NCI-H187 (cell line): ENCODE measurements around the gene ACSF3.

ENCODE experiments used
- DNase-seq, 2 experiments: peaks; one replicate each; lab custom pipeline; 2025; lab: John Stamatoyannopoulos, UW

The ACSF3 gene

GRCh38 chr16:89112377-89113151, 18.9 kb downstream of the ACSF3 start:
- no peak for DNase-seq

DNA sequence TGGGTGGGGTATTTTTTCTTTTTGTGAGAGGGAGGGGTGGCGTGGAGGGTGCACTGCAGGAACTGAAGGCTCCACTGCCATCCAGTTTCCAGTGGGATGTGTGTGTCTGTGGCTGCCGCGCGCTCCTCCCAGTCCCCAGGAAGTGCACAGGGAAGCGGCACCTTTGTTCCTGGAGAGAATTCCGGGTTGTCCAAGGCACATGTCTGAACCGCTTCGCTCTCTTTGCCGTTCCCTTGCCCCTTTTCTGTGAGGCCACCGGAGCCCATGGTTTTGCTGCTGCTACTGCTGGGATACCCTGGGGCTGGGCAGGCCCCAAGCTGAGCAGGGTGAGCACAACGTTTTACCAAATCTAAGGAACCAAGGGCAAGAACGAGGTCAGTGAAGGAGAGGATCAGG, 19.5 kb downstream of the ACSF3 start:
- DNase-seq: no peak

GRCh38 chr16:89113661-89114060, 20.0 kb downstream of the ACSF3 start:
- DNase-seq: no peak

DNA sequence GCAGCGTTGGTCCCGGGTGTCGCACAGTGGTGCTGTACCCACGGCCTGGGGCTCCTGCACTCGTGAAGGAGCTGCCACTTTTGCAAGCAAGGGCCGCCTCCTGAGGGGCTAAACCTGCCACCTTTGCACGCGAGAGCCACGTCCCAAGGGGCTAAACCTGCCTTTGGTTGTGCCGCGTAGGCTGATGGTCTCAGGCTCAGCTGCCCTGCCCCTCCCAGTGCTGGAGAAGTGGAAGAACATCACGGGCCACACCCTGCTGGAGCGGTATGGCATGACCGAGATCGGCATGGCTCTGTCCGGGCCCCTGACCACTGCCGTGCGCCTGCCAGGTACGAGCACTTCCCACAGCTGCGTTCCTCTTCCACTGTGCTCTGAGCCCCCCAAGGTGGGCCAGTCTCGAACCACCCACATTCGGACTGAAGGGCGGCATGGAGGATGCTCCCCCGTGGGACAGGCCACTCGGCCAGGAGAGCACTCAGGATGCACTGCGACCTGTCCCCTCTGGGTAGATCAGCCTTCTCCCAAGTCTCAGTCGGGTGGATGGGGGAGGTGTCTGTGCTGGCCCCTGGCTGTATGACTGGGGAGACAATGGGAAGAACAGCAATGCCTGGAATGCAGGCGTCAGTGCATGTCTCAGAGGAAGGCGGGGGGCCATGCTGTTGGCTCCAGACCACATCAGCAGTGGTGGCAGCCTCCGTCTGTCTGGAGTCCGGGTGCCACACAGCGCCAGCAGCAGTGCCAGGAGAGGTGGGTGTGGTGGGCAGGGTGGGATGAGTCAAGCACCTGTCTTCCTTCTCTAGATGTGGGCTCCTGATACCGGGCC, 20.7 kb downstream of the ACSF3 start:
- no peak for DNase-seq

DNA sequence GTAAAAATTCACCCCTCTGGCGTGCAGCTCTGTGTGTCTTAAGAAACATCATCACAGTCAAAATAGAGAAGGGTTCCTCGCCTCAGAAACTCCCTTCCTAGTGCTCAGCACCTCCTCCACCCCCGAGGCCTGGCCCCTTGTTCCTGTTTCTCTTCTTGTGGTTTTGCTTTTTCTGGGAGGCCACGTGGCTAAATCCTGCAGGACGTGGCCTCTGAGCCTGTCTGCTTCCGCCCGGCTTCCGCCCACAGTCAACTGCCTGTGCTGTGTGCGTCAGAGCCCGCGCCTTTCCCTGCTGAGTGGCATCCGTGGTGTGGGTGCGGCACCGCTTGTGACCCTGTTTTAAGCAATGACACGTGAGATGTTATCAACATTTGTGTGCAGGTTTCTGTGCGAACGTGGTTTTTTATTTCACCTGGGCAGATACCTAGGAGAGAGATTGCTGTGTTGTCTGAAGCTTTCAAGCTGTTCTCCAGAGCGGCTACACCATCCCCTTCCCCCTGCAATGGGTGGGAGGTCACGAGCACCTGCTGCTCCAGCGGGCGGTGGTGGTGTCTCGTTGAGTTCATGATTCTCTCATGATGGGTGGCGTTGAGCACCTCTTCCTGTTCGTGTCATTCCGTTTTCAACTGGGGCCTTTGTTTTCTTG, 21.7 kb downstream of the ACSF3 start:
- DNase-seq: no peak

DNA sequence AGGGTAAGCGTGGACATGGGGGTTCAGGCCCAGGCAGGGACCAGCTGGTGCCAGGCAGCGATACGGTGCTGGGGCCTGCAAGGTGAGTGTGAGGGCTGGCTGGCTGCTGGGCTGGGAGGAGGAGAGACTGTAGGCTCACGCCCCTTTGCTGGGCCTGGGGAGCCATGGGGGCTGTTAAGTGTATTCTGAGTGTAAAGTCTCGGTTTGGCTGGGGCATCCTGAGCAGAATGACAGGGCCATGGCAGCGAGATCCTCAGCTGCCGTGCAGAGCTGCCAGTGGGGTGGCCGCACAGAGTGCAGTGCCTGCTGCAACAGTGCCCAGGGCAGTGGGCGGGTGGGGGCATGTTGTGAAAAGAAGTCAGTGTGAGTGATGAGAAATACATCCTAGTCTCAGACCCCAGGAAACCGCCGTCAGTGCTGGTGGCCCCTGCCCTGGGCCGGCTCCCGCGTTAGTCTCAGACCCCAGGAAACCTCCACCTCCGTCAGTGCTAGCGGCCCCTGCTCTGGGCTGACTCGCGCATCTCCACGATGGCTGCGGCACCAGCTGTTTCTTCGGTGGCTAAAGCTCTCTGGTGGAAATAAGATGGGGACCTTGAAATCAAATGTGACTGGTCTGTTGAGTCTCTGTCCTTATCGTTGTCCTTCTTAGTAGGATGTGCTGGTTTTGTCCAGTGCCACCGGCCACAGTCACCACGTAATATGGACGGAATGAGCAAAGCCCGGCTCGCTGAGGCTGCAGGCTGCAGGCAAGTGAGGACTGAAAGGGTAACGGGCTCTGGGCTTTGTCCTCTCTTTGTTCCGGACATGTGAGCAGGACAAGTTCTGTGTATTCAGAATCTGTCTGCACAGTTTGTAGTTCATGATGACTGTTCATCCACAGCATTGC, 22.9 kb downstream of the ACSF3 start:
- no peak for DNase-seq

DNA sequence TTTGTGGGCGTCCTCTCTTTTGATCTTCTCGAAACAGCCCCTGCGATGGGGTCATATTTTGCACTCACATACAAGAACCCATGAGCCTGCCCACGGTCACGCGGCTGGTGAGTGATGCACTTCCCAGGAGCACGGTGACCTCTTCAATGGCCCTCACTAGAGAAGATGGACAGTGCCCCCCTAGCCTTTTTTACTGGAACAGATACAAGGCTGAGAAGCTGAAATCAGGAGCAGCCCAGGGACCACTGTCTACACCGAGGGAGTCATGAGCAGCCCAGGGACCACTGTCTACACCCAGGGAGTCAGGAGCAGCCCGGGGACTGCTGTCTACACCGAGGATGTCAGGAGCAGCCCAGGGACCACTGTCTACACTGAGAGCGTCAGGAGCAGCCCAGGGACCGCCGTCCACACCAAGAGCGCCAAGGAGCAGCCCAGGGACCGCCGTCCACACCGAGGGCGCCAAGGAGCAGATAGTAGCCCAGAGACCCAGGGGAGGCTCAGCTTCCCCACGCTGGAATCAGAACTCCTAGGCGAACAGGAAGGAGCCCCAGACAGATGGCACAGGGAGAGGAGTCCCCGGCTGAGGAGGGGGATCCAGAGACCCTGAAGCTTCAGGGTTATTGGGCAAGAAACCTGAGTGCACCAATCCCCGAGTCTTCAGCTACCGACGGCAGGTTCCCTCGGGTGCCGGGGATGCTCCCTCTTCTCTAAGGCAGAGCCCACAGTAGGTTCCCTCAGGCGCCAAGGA, 23.7 kb downstream of the ACSF3 start:
- no peak for DNase-seq

GRCh38 chr16:89117975-89118289, 24.3 kb downstream of the ACSF3 start:
- DNase-seq: no peak

DNA sequence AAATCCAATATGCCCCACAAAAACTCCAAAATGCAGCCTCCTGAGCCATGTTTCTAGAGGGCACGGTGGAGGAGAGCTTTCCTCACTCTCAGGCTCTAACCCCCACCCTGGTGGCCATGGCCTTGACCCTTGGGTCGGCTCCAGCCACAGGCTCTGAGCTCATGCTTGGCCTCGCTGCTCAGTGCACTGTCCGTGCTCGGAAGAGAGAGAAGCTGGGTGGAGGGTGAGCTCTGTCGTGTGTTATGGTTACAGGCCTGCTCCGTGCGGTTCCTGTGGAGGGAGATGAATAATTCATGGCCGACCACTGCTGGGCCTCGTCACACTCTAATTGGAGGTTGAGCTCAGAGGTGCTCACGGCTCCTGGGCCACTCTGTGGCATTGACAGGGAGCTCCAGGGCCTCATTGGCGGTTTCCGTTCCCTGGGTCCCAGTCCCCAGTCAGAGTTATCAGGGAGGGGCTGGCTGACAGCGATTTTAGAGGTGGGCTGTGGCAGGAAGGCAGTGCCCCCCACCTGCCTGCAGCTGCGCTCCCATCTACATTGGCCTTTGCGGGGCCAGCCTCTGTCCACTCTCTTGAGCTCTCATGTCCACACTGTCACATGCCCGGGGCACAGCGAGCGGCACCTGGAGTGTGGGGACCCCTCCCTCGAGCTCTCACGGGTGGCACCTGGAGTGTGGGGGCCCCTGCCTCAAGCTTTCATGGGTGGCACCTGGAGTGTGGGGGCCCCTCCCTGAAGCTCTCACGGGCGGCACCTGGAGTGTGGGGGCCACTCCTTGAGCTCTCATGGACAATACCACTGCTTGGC, 24.9 kb downstream of the ACSF3 start:
- DNase-seq: peak in 1 of 2 experiments; percentile 48

- peak in 1 of 2 experiments; percentile 71 for DNase-seq
Observed at GRCh38 chr16:89119166-89119621, 25.5 kb downstream of the ACSF3 start.

DNA sequence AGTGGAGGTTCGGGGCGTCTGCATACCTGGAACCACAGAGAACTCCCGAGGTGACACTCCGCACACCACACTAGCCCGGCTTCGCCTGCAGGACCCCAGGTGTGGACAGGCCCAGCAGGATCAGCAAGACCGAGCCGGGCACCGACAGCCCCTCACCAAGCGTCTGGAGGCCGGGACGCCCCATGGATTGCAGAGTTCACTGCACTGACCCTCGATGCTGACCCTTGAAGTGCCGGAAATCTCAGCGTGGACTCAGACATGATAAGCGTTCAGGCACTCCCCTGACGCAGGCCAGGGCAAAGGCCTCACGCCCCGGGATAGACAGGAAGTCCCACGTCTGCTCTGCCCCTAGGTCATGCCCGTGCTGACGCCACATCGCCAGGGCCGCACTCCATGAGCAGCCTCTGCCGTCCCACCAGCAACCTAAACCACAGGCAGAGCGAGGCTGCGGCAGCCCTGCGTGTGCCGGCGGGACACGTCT, 26.0 kb downstream of the ACSF3 start:
- DNase-seq: no peak

DNA sequence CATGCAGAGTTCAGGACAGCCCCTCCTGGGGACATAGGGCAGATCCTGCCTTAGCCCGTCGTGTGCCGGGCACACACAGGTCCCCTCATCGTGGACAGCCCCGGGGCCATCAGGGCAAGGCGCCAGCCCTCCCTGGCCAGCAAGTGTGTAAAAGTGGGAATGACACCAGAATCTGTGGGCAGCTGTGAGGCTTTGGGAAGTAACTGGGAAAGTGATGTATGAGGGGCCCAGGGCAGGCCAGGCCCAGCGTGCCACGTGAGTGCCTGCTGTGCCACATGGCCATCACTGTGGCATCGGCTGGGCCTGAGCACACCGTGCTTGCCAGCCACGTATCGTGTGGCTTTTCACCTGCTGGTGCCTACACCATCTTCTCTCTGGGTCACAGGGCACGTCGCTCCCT, 26.6 kb downstream of the ACSF3 start:
- DNase-seq: no peak

- no peak for DNase-seq
Observed at GRCh38 chr16:89120921-89121351, 27.3 kb downstream of the ACSF3 start.

DNA sequence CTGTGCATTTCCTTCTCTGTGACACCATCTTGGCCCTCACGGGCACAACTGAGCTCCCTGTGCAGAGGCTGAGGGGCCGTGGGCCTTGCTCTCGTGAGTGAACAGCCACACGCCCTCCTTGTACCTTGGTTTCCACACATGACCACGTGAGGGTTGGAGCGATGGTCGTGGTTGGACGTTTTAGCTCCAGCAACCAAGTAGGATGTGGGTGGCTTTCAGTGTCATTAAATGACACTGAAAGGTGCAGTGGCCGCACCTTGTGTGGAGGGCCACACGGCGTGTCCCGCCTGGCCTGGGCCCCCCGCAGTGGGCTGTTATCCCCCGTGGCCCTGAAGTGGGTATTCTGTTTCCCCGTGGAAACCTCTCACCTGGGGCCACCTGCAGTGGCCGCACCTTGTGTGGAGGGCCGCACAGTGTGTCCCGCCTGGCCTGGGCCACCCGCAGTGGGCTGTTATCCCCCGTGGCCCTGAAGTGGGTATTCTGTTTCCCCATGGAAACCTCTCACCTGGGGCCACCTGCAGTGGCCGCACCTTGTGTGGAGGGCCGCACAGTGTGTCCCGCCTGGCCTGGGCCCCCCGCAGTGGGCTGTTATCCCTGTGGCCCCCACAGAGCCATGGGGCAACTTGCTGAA, 28.2 kb downstream of the ACSF3 start:
- no peak for DNase-seq

DNA sequence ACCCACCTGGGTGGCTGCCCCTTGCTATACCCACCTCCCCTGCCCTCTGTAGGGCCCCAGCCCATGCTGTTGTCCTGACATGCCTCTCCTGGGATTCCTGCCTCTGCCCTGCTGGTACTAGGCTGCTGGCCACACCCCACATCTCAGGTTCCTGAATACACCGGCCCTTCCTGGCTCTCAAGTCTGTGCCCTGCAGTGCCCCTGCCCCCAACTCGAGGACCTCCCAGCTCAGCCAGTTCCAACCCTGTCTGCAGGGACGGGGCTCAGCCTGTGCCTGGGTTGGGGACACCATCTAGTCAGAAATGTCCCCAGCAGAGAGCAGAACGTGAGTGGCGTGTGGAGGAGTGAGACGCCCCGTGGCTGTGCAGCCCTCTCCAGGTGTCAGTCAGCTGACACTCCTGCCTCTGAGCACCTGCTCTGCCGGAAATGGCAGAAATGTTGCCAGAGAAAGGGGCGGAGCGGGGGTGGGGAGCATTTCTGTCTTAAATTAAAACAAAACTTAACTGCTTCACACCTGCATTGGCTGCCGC, 28.7 kb downstream of the ACSF3 start:
- DNase-seq: peak; percentile 54 to 78

DNA sequence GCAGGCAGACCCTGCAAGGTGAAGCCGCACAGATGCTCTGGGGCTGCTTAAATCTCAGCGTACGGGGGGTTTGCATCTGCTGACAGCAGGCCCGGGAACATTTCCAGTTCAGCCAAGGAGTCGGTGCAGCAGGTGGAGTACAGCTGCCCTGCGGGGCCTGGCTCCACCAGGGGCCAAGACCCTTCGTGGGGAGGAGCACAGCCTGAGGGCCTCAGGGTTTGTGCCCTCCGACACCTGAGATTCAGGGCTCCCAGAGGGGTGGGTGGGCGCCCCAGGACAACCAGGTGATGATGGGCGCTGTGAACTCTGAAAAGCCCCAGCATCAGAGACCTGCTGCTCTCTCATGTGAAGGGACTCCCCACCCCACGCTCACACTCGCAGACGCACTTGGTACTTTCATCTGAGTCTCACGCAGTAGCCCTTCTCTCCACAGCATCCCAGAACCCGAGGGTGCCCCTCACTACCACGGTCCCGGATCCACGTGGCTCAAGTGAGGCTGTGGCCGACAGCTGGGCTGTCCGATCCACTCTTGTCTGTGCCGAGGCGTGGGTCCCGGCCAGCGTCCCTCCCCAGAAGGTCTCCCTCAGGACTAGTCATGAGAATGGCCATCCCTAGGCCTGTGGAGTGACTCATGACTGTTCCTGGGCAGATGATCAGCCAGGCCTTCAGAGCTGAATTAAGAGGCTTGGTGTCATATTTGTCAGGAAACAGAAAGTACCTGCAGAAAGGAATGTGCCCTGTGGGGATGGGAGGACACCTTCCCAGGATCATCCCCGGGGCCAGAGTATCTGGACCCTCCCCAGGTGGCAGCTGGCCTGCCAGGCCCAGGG, 29.6 kb downstream of the ACSF3 start:
- DNase-seq: no peak

- no peak for DNase-seq
Observed at GRCh38 chr16:89123831-89124100, 30.1 kb downstream of the ACSF3 start.

DNA sequence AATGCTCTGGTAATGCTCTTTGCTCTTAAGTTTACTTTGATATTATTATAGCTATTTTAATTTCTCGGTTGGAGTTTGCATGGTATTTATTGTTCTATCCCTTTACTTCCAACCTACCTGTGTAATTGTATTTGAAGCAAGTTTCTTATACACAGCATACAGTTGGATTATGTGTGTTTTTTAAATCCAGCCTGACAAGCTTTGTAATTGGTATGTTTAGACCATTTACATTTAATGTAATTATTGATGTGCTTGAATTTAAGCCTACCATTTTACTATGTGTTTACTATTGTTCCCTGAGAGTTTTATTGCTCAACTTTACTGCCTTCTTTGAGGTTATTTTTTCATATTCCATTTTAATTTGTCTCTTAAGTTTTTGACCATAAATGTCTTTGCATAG, 35.7 kb downstream of the ACSF3 start:
- no peak for DNase-seq

GRCh38 chr16:89130448-89130847, 36.8 kb downstream of the ACSF3 start:
- no peak for DNase-seq
